SK-N-MC (cell line): Measurements from ENCODE around the gene DNTTIP2.
"Not testable (repeated sequence)": the region's sequence is repeated elsewhere in the genome, so short reads cannot be mapped to it uniquely, and the experiment has no call there.

Experiments
- DNase-seq: peaks from one replicate; pipeline ENCODE4 v3.0.0-alpha.2; 2011; ENCODE audit warnings: low read depth, low spot score
- H3K27ac ChIP-seq: fragments of 200-600 bp; sonication (generic); 2 replicates; pipeline ENCODE4 v1.5.1; 2016; ENCODE audit warnings: mixed run types
- H3K36me3 ChIP-seq: fragments of 200-600 bp; sonication (generic); 2 replicates; pipeline ENCODE4 v1.6.1; 2017; ENCODE audit warnings: antibody characterized with exemption, low read length, mixed read lengths; ENCODE audit not compliant: insufficient read depth
- H3K4me3 ChIP-seq: fragments of 200-600 bp; sonication (generic); 2 replicates; pipeline ENCODE4 v1.5.1; 2016
- H3K9ac ChIP-seq: fragments of 200-600 bp; sonication (generic); 2 replicates; pipeline ENCODE4 v1.8.0; 2017; ENCODE audit warnings: mixed run types, mixed read lengths; ENCODE audit not compliant: insufficient read length
- H3K9me3 ChIP-seq: fragments of 200-600 bp; sonication (generic); 2 replicates; pipeline ENCODE4 v1.6.1; 2017; ENCODE audit warnings: low read depth, mild to moderate bottlenecking, antibody characterized with exemption, low read length, moderate library complexity, mixed read lengths
- EZH2 ChIP-seq: fragments of 200-600 bp; sonication (generic); IDR thresholded peaks from one replicate; pipeline ENCODE4 v1.6.1; 2017; ENCODE audit warnings: antibody characterized with exemption
- FOXP2 ChIP-seq: optimal IDR thresholded peaks from 2 replicates; pipeline ENCODE3; 2011; ENCODE audit warnings: mild to moderate bottlenecking, moderate library complexity; ENCODE audit not compliant: insufficient read depth; ENCODE audit errors: extremely low read length, control extremely low read depth
- POLR2AphosphoS5 ChIP-seq: IDR thresholded peaks from 2 replicates; pipeline ENCODE4 v1.6.1; 2012; ENCODE audit warnings: mild to moderate bottlenecking, low read depth, low read length, borderline replicate concordance

DNTTIP2 gene

GRCh38 chr1:93845538-93846205 is 33.3 kb downstream of the DNTTIP2 start:
- Histone ChIP-seq H3K9me3 (no peaks in the 10 kb centered on the region), H3K9ac (peak overlapping the region; percentile 88), H3K36me3 (no peaks in the 10 kb centered on the region), H3K4me3 (peak overlapping the region; percentile 99), H3K27ac (peak overlapping the region; percentile 84)
- TF ChIP-seq EZH2 (no peak), FOXP2 (no peak), POLR2AphosphoS5 (no peak)
- peak; percentile 32 for DNase-seq

DNA sequence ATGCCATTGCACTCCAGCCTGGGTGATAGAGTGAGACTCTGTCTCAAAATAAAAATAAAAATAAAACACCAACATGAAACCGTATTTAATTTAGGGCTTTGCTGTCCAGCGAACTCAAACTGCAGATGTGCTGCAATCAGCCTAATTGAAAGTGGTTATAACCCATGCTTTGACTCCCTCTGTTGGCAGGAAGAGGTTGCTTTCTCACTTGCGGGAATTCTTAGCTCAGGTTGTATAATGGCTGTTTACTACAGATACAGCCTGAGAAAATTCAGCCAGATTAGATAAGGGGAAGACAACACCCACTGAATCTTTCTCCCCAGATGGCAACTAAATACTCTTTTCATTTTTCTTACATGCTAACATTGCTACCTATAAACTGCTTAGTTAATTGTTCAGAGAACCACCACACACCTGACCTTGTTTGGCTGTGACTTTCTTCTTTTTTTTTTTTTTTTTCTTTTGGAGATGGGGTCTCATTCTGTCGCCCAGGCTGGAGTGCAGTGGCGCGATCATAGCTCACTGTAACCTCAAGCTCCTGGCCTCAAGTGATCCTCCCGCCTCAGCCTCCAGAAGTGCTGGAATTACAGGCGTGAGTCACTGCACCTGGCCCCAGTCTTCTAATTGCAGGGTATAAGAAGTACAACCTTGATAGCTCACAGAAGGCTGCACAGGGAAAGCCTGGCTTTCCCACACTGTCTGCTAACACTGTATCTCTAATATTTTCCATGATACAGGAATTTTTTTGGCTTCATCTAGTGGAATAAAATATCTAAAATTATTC is 34.6 kb downstream of the DNTTIP2 start:
- Histone ChIP-seq H3K9me3 (no peaks in the 10 kb centered on the region), H3K9ac (no peak overlapping the region), H3K4me3 (no peak overlapping the region), H3K36me3 (no peaks in the 10 kb centered on the region), H3K27ac (no peak overlapping the region)
- no peak for TF ChIP-seq POLR2AphosphoS5
- peak; percentile 37 for TF ChIP-seq FOXP2
- TF ChIP-seq EZH2 = no peak
- DNase-seq = peak; percentile 62

GRCh38 chr1:93842750-93843500 is 36.1 kb downstream of the DNTTIP2 start:
- Histone ChIP-seq H3K4me3 (no peak overlapping the region), H3K36me3 (no peaks in the 10 kb centered on the region), H3K27ac (no peak overlapping the region), H3K9me3 (no peaks in the 10 kb centered on the region), H3K9ac (no peak overlapping the region)
- DNase-seq = no peak
- TF ChIP-seq POLR2AphosphoS5 (no peak), EZH2 (no peak), FOXP2 (no peak)

DNA sequence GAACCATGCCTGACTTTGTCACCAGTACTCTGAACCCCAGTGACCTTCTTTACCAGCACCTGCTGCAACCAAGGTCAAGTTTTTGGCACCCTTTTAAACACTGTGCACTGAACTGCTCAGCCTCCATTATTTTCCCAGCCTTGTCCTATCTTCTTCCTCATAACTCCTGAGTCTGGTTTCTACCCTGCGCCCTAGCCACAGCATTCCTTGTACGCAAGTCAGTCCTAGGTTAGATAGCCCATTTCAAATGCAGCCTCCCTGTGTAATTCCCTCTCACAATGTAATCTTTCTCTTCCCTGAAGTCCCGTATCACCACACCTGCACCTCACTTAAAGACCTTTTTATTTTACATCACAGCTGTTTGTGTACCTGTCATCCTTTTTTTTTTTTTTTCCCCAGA is 37.2 kb downstream of the DNTTIP2 start:
- no peaks in the 10 kb centered on the region for H3K9me3 ChIP-seq
- no peak overlapping the region for H3K4me3 ChIP-seq
- H3K9ac ChIP-seq = no peak overlapping the region
- H3K27ac ChIP-seq = no peak overlapping the region
- TF ChIP-seq EZH2 (no peak), POLR2AphosphoS5 (no peak), FOXP2 (no peak)
- DNase-seq = no peak
- H3K36me3 ChIP-seq = no peaks in the 10 kb centered on the region

- Histone ChIP-seq H3K4me3 (no peak overlapping the region), H3K9ac (no peak overlapping the region), H3K27ac (no peak overlapping the region), H3K36me3 (no peaks in the 10 kb centered on the region), H3K9me3 (no peaks in the 10 kb centered on the region)
- TF ChIP-seq FOXP2 = no peak
- TF ChIP-seq EZH2 = no peak
- TF ChIP-seq POLR2AphosphoS5 = no peak
- DNase-seq = no peak
These were observed 38.0 kb downstream of the DNTTIP2 start for GRCh38 chr1:93840956-93841482.

- H3K9ac ChIP-seq = no peak overlapping the region
- DNase-seq = no peak
- no peak overlapping the region for H3K27ac ChIP-seq
- H3K36me3 ChIP-seq = no peaks in the 10 kb centered on the region
- H3K9me3 ChIP-seq = no peaks in the 10 kb centered on the region
- TF ChIP-seq EZH2 (no peak), FOXP2 (no peak), POLR2AphosphoS5 (no peak)
- H3K4me3 ChIP-seq = no peak overlapping the region
These were observed 39.3 kb downstream of the DNTTIP2 start for GRCh38 chr1:93839753-93840152.

DNA sequence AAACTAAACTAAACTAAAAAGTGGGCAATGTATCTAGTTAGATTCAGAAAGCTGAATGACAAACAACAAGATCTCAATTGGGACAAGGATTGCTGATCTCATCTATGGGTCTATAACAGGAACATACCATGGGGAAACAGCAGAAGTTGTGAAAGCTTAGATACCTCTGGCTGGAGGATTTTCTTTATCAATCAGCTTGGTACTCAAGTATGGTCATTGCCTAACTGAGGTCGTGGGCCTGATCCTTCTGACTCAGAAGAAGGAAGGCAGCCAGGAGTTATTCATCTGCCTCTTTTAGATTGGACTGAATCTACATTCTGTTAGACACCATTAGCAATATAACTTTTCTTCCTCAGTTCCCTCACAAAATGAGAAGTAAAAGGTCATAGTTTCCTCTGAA is 39.7 kb downstream of the DNTTIP2 start:
- H3K36me3 ChIP-seq = no peaks in the 10 kb centered on the region
- no peak for DNase-seq
- no peak overlapping the region for H3K9ac ChIP-seq
- no peak for TF ChIP-seq FOXP2
- H3K27ac ChIP-seq = no peak overlapping the region
- H3K4me3 ChIP-seq = no peak overlapping the region
- no peaks in the 10 kb centered on the region for H3K9me3 ChIP-seq

DNA sequence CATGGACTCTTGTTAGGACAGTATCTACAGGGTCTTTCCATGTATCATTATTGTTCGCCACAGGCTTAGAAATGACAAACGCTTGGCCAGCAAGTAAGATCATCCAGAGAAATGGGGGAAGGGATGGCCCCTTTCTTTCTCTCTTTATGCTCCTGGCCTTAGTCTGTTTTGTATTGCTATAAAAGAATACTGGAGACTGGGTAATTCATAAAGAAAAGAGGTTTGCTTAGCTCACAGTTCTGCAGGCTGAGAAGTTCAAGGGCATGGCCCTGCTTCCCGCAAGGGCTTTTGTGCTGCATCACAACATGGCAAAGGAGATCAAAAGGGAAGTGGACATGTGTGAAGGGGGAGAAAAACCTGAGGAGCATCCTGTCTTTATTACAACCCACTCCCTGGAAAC is 41.0 kb downstream of the DNTTIP2 start:
- DNase-seq = no peak
- no peak overlapping the region for H3K9ac ChIP-seq

GRCh38 chr1:93833293-93833692 is 45.7 kb downstream of the DNTTIP2 start:
- not testable (repeated sequence) for H3K4me3 ChIP-seq, H3K27ac ChIP-seq, H3K9me3 ChIP-seq, DNase-seq, H3K9ac ChIP-seq, H3K36me3 ChIP-seq

More for the DNA sequence above, 41.0 kb downstream of the DNTTIP2 start:
- H3K4me3 ChIP-seq = no peak overlapping the region
- H3K9me3 ChIP-seq = no peaks in the 10 kb centered on the region
- no peak overlapping the region for H3K27ac ChIP-seq
- H3K36me3 ChIP-seq = no peaks in the 10 kb centered on the region
- TF ChIP-seq FOXP2 = no peak
- TF ChIP-seq EZH2 = no peak
- TF ChIP-seq POLR2AphosphoS5 = no peak
